GM13977 (cell line): ENCODE results near the gene PRKACA.

Source experiments
- DNase-seq: peaks from one replicate; pipeline ENCODE4 v3.0.0; 2012; ENCODE audit warnings: low spot score
- CTCF ChIP-seq: IDR thresholded peaks from 2 replicates; pipeline ENCODE4 v1.5.1; 2012; ENCODE audit warnings: mild to moderate bottlenecking, control low read depth; ENCODE audit not compliant: insufficient read depth; ENCODE audit errors: extremely low read depth, missing control alignments
- in situ Hi-C: fragments of 300-500 bp; cut with MboI; formaldehyde crosslinking; loops from one replicate; pipeline ENCODE4 v1.12.0; 2022; ENCODE audit warnings: low sequenced_read_pairs, low pct_unique_long_range_greater_than_20kb, mixed read lengths, inconsistent platforms; ENCODE audit not compliant: unreplicated experiment

The PRKACA gene

GRCh38 chr19:14155371-14155770, 37.8 kb upstream of the PRKACA start:
- DNase-seq: no peak
- no peak for TF ChIP-seq CTCF
- in situ Hi-C loops: no loop called here

- in situ Hi-C loops: no loop called here
- no peak for DNase-seq
- no peak for TF ChIP-seq CTCF
Observed at GRCh38 chr19:14152713-14153112, 35.2 kb upstream of the PRKACA start.

- no peak for DNase-seq
- in situ Hi-C loops: no loop called here
- no peak for TF ChIP-seq CTCF
Observed at GRCh38 chr19:14150770-14151661, 33.5 kb upstream of the PRKACA start.

- no peak for TF ChIP-seq CTCF
Observed at GRCh38 chr19:14150041-14150769, 32.6 kb upstream of the PRKACA start.

GRCh38 chr19:14149509-14149994, 32.0 kb upstream of the PRKACA start:
- in situ Hi-C loops: no loop called here
- DNase-seq: no peak
- TF ChIP-seq CTCF: no peak

More at GRCh38 chr19:14150041-14150769, 32.6 kb upstream of the PRKACA start:
- no peak for DNase-seq
- in situ Hi-C loops: no loop called here

GRCh38 chr19:14148751-14149410, 31.3 kb upstream of the PRKACA start:
- no peak for TF ChIP-seq CTCF
- in situ Hi-C loops: no loop called here
- no peak for DNase-seq
